ENCODE measurements around the gene PDK4.

Gene PDK4

GRCh38 chr7:95594185-95594584 lies 2.1 kb downstream of the PDK4 start:
- DNase-seq (ENCODE audit: extremely low read depth, low read depth): no peak
- H3K4me3 ChIP-seq (replicated peaks; ENCODE audit: low read depth, low read length): no peak overlapping the region
- no peak for TF ChIP-seq CTCF (IDR thresholded peaks at IDR 0.05; ENCODE audit: low read depth, low read length, missing control alignments)

GRCh38 chr7:95593343-95593742 lies 3.0 kb downstream of the PDK4 start:
- no peak for DNase-seq (ENCODE audit: extremely low read depth, low read depth)
- no peak for TF ChIP-seq CTCF (IDR thresholded peaks at IDR 0.05; ENCODE audit: low read depth, low read length, missing control alignments)
- no peak overlapping the region for H3K4me3 ChIP-seq (replicated peaks; ENCODE audit: low read depth, low read length)

GRCh38 chr7:95592570-95592969 lies 3.7 kb downstream of the PDK4 start:
- DNase-seq (ENCODE audit: extremely low read depth, low read depth): no peak
- H3K4me3 ChIP-seq (replicated peaks; ENCODE audit: low read depth, low read length): no peak overlapping the region
- no peak for TF ChIP-seq CTCF (IDR thresholded peaks at IDR 0.05; ENCODE audit: low read depth, low read length, missing control alignments)

- no peak for DNase-seq (ENCODE audit: extremely low read depth, low read depth)
- no peak for TF ChIP-seq CTCF (IDR thresholded peaks at IDR 0.05; ENCODE audit: low read depth, low read length, missing control alignments)
- H3K4me3 ChIP-seq (replicated peaks; ENCODE audit: low read depth, low read length): no peak overlapping the region
Measured at GRCh38 chr7:95590387-95591248, 5.7 kb downstream of the PDK4 start.

- no peak for DNase-seq (ENCODE audit: extremely low read depth, low read depth)
- H3K4me3 ChIP-seq (replicated peaks; ENCODE audit: low read depth, low read length): no peak overlapping the region
- TF ChIP-seq CTCF (IDR thresholded peaks at IDR 0.05; ENCODE audit: low read depth, low read length, missing control alignments): no peak
Measured at GRCh38 chr7:95589766-95590165, 6.5 kb downstream of the PDK4 start.

- no peak overlapping the region for H3K4me3 ChIP-seq (replicated peaks; ENCODE audit: low read depth, low read length)
- DNase-seq (ENCODE audit: extremely low read depth, low read depth): no peak
- TF ChIP-seq CTCF (IDR thresholded peaks at IDR 0.05; ENCODE audit: low read depth, low read length, missing control alignments): no peak
Measured at GRCh38 chr7:95589031-95589430, 7.3 kb downstream of the PDK4 start.

GRCh38 chr7:95586951-95587301 lies 9.4 kb downstream of the PDK4 start:
- no peak for TF ChIP-seq CTCF (IDR thresholded peaks at IDR 0.05; ENCODE audit: low read depth, low read length, missing control alignments)
- no peak for DNase-seq (ENCODE audit: extremely low read depth, low read depth)
- no peak overlapping the region for H3K4me3 ChIP-seq (replicated peaks; ENCODE audit: low read depth, low read length)

Data from HFF-Myc (cell line).